ENCODE data around the gene ADAMTSL1. TPM values are rescaled to one million over a fixed set of nuclear protein-coding genes. Genes with fewer than 3 reads are reported as not detected.

Gene ADAMTSL1
- total and polyA plus RNA-seq, 2 donors (not counting 3 experiments of a cell fraction or from before 2014, with no cell fraction given), result 15.0 to 18.4 TPM

GRCh38 chr9:18723366-18723765 is 249.4 kb downstream of the ADAMTSL1 start:
- Histone ChIP-seq H2AFZ (ENCODE audit: low read depth, low read length) (no peak overlapping the region), H3K9me1 (replicated peaks; ENCODE audit: control insufficient read depth, extremely low read depth, insufficient read depth, low read length) (no peaks in the 10 kb centered on the region), H3K9me3 (replicated peaks; ENCODE audit: control insufficient read depth, insufficient read depth, low read length) (no peaks in the 10 kb centered on the region), H3K36me3 (ENCODE audit: control insufficient read depth in 2 of 2, extremely low read depth in 1 of 2, insufficient read depth in 2 of 2, low read length in 2 of 2) (no peaks in the 10 kb centered on the region), H3K79me2 (ENCODE audit: control insufficient read depth, insufficient read depth, low read length) (no peaks in the 10 kb centered on the region), H4K20me1 (replicated peaks; ENCODE audit: control insufficient read depth, extremely low read depth, insufficient read depth, low read length) (no peaks in the 10 kb centered on the region), H3K27me3 (ENCODE audit: control insufficient read depth in 2 of 2, insufficient read depth in 2 of 2, low read length in 2 of 2) (no peaks in the 10 kb centered on the region), H3K4me2 (ENCODE audit: insufficient read depth, low read length) (no peak overlapping the region), H3K9ac (replicated peaks; ENCODE audit: extremely low read depth, insufficient read depth, low read length) (no peak overlapping the region), H3K4me1 (ENCODE audit: control insufficient read depth, extremely low read depth, insufficient read depth, low read length) (no peaks in the 10 kb centered on the region), H3K4me3 (replicated peaks in 1 of 3; ENCODE audit: insufficient read depth in 1 of 3, low read depth in 1 of 3, low read length in 3 of 3) (no peak overlapping the region), H3K27ac (ENCODE audit: insufficient read depth, low read depth, low read length) (no peak overlapping the region)
- BruUV-seq (replicated peaks), result no TSS peak
- FAIRE-seq (no peak), DNase-seq (ENCODE audit: low read depth, low spot score) (no peak)
- intact Hi-C loops (cut with micrococcal nuclease), result no loop called here
- dilution Hi-C loops (cut with MboI; ENCODE audit: extremely low pct_ligation_motif_present, low sequenced_read_pairs), result no loop called here
- POLR2A ChIA-PET, result no interaction called here
- CTCF ChIA-PET, result no interaction called here
- TF ChIP-seq POLR2AphosphoS5 (IDR thresholded peaks at IDR 0.05; ENCODE audit: insufficient read depth, low read depth, low read length), result no peak
- no peak for TF ChIP-seq MAX (IDR thresholded peaks at IDR 0.05; ENCODE audit: insufficient read depth, insufficient read length)
- no peak for TF ChIP-seq JUN (IDR thresholded peaks at IDR 0.05; ENCODE audit: borderline replicate concordance, insufficient read depth, insufficient read length, low read depth)
- TF ChIP-seq POLR2A (IDR thresholded peaks at IDR 0.05; ENCODE audit: low read depth, low read length), result no peak
- no peak for TF ChIP-seq MYC (IDR thresholded peaks at IDR 0.05; ENCODE audit: low read depth, low read length)
- TF ChIP-seq FOS (IDR thresholded peaks at IDR 0.05; ENCODE audit: borderline replicate concordance, insufficient read depth, low read length), result no peak
- TF ChIP-seq CTCF (IDR thresholded peaks at IDR 0.05; ENCODE audit: extremely low read depth in 1 of 2, insufficient read depth in 1 of 2, low read depth in 1 of 2, low read length in 2 of 2), result no peak
- TF ChIP-seq GATA2 (IDR thresholded peaks at IDR 0.05; ENCODE audit: insufficient read depth, insufficient read length, low read depth, low read length), result no peak
- no peak for TF ChIP-seq EZH2 (IDR thresholded peaks at IDR 0.05; ENCODE audit: borderline replicate concordance, low read depth, low read length, severe bottlenecking)
